Activated CD4-positive, alpha-beta T cell treated with anti-CD3 and anti-CD28 coated beads, Interleukin-2, amount 50 U/mL, for 24 hours (primary cell): Measurements from ENCODE around the gene AP4S1.
A peak's percentile ranks its signal among the peaks of the same experiment; 100 is the strongest.
"Not testable (repeated sequence)": the region's sequence is repeated elsewhere in the genome, so short reads cannot be mapped to it uniquely, and the experiment has no call there.

Source experiments
- DNase-seq, 2 donors: peaks; one replicate each; pipeline ENCODE4 v3.0.0-alpha.2; 2020; ENCODE audit warnings: low read depth in 1 of 2, low spot score in 1 of 2

The AP4S1 gene

DNA sequence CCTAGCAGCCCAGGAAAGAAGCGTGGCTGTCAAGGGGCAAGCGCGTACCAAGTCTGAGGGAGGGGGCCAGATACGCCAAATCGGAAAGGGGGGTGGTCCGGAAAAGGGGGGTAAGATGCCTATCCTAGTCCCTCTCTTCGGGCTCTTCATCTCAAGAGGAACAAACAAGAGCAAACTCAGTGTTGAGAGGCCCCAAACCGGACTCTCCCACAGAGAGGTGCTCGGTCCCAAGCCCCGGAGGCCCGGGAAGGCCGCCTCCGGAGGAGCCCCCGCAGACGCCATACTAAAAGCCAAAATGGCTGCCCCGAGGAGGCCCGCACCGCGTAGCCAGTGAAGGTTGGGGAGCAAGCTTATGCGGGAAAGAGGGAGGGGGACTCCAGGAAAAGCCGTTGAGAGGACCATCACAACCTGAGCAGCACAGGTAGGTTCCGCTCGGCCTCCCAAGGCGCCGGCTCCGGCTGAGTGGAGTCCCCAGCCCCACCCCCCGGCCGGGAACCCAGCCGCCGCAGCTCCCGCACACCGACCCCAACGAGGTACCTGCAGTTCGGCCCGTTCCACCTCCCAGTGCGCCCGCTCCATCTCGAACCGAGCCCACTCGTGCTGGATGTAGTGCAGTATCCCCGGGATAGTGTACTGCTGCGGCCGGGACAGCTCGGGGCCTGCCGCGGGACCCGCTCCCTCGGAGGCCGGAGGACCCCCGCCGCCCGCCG lies at the start of gene AP4S1:
TSS of gene AP4S1 (plus strand) at position 283 of the 710 bp plus-strand sequence. CDS start 40,548 bp downstream, outside the sequence.
- DNase-seq = peak; percentile 25 to 35

DNA sequence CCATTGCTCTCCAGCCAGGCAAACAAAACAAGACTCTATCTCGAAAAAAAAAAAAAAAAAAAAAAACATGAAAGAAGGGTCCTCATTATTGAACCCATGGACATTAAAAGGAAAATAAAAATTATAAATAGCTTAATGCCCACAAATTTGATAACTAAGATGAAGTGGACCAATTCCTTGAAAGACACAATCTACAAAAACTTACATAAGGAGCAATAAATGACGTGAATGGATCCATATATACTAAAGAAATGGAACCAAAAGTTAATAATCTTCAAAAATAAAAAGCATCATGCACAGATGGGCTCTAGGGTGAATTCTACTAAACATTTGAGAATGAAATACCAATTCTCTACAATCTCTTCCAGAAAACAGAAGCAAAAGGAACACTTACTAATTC lies 47.7 kb upstream of the AP4S1 start:
- DNase-seq = no peak

GRCh38 chr14:30980106-30980704 lies 45.2 kb upstream of the AP4S1 start:
- peak in 1 of 2 donors; percentile 53 for DNase-seq

GRCh38 chr14:30980980-30981379 lies 44.5 kb upstream of the AP4S1 start:
- DNase-seq = no peak

- DNase-seq = no peak
Measured at GRCh38 chr14:30982533-30982932, 42.9 kb upstream of the AP4S1 start.

GRCh38 chr14:30983858-30984257 lies 41.6 kb upstream of the AP4S1 start:
- no peak for DNase-seq

DNA sequence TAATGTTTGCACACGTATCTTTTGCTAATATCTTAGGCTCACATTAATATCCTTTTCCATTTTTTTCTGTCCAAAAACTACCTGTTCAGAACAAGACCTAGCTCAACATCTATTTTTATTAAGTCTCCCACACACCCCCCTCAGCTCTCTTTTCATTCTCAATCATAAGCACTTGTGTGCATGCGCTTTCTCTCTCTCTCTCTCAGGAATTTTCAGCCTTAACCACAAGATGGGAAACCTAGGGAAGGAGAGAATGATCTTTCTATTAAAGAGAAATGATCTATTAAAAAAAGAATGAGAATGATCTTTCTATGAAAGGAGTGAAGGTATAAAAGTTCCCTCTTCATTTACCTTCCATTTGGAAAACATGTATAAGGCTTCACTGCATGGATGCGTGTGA lies 39.7 kb upstream of the AP4S1 start:
- DNase-seq = no peak

DNA sequence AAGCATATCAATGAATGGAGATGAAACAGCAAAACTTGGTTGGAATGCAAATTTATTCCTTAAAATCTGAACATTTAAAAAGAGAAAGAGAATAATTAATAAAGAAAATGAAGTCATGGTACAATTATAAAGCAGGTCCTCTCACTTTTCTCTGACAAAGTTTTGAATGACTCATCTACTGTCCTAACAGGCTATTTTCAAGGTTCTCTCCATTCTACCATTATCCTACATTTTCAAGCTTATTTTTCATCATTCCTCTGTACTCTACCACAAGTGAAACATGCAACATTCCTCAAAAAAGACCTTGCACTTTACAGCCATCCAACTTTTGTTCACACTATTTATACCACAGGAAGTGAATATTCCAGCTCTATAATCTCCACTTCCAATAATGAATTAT lies 36.9 kb upstream of the AP4S1 start:
- DNase-seq = no peak

DNA sequence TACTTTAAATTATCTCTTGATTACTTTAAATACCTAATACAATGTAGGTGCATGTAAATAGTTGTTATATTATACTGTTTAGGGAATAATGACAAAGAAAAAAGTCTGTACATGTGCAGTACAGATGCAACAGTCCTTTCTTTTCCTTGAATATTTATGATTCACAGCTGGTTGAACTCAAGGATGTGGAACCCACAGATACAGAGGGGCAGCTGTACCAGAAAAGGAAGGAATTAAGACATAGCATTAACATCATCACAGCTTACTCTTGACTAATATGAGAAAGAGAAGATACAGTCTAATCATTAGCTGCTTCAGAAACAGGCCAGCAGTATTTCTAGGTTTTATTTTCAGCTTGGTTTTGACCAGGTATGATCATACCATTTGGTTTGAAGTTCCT lies 34.7 kb upstream of the AP4S1 start:
- DNase-seq = no peak

GRCh38 chr14:30991408-30991807 lies 34.0 kb upstream of the AP4S1 start:
- DNase-seq = no peak

- no peak for DNase-seq
Measured at GRCh38 chr14:30993071-30993470, 32.4 kb upstream of the AP4S1 start.

- no peak for DNase-seq
Measured at GRCh38 chr14:30994681-30995620, 30.5 kb upstream of the AP4S1 start.

DNA sequence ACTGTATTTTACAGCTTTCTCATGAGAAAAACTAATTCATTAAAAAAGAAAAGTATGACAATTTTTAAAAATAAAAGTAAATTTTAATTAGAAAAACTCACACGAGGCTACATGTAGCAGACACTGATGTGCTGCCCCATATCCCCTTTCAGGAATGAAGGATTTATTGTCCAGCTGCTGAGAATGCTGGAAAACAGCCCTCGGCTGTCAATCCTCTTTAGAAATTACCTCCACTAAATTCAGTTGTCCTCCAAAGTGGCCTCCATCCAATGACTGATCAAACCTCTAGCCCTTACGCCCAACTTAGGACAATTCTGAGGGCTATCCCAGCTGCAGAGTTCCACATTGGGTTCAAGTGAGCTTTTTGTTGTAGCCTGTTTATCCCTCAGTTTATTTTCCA lies 29.8 kb upstream of the AP4S1 start:
- no peak for DNase-seq

- no peak for DNase-seq
Measured at GRCh38 chr14:30996892-30997659, 28.4 kb upstream of the AP4S1 start.

DNA sequence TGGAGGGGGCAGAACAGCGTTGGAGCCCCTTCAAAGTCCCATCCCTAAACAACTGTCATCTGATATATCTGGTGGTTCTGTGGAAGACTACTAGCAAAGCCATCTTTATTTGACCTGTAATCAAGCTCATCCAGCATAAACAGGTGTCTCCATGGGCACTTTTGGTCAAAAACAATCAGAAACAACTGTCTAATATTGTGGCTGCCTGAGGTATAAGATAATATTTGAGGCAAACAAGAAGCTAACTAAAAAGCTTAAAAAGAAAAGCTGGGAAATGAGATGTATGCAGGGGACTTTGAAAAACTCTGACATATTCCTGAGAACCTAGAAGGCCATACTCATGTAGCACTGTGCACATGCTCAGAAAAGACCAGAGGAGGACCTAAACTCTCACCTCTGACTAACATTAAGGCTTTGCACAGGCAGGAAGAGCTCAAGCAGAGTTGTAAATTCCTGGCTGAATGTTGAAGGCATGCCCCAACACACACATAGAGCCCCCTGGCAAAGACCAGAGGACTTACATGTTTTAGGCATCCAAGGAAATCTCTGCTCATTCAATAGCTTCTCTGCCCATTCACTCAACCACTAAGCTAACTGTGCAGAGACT lies 27.2 kb upstream of the AP4S1 start:
- DNase-seq = no peak

DNA sequence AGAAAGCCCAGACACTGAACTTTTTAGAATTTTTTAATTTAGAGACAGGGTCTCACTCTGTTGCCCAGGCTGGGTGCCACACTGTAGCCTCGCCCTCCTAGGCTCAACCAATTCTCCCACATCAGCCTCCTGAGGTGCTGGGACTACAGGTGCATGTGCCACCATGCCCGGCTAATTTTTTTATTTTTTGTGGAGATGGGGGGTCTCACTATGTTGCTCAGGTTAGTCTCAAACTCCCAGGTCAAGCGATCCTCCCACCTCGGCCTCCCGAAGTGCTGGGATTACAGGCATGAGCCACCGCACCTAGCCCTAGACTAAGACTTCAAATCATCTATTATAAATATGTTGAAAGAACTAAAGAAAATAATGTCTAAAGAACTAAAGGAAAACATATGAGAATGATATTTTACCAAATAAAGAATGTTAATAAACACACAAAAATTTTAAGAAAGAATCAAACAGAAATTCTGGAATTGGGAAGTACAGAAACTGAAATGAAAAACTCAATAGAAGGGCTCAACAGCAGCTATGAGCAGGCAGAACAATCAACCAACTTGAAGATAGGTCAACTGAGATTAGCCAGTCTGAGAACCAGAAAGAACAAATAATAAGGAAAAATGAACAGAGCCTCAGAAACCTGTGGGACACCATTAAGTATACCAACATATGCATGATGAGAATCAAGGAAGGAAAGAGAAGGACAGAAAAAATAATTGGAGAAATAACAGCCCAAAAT lies 26.2 kb upstream of the AP4S1 start:
- no peak for DNase-seq

- no peak for DNase-seq
Measured at GRCh38 chr14:31000629-31001338, 24.7 kb upstream of the AP4S1 start.

GRCh38 chr14:31001339-31001658 lies 24.1 kb upstream of the AP4S1 start:
- DNase-seq = no peak

GRCh38 chr14:31003284-31003683 lies 22.2 kb upstream of the AP4S1 start:
- DNase-seq = no peak

DNA sequence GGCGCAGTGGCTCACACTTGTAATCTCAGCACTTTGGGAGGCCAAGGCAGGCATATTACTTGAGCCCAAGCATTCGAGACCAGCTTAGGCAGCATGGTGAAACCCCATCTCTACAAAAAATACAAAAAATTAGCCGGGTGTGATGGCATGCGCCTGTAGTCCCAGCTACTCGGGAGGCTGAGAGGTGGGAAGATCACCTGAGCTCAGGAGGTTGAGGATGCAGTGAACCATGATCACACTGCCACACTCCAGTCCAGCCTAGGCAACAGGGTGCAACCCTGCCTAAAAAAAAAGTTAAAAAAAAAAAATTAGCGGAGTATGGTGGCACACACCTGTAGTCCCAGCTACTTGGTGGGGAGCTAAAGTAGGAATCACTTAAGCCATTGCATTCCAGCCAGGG lies 21.4 kb upstream of the AP4S1 start:
- not testable (repeated sequence) for DNase-seq
